ENCODE data around the gene HDAC1. TPM values are rescaled to one million over a fixed set of nuclear protein-coding genes. Genes with fewer than 3 reads are reported as not detected.
"Not testable (repeated sequence)": the region's sequence is repeated elsewhere in the genome, so short reads cannot be mapped to it uniquely, and the experiment has no call there.

HDAC1 gene
- total RNA-seq, 1 donor from 2014 or later = 68.9 TPM

DNA sequence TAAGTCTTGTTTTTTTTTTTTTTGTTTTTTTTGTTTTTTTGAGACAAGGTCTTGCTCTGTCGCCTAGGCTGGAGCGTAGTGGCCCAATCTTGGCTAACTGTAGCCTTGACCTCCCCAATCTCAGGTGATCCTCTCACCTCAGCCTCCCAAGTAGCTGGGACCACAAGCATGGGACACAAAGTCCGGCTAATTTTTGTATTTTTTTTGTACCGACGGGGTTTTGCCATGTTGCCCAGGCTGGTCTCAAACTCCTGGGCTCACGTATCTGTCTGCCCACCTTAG lies 34.7 kb upstream of the HDAC1 start:
- DNase-seq (no peak), ATAC-seq (no peak)
- no peak overlapping the region for H3K4me3 ChIP-seq
- TF ChIP-seq, protein P1, sequence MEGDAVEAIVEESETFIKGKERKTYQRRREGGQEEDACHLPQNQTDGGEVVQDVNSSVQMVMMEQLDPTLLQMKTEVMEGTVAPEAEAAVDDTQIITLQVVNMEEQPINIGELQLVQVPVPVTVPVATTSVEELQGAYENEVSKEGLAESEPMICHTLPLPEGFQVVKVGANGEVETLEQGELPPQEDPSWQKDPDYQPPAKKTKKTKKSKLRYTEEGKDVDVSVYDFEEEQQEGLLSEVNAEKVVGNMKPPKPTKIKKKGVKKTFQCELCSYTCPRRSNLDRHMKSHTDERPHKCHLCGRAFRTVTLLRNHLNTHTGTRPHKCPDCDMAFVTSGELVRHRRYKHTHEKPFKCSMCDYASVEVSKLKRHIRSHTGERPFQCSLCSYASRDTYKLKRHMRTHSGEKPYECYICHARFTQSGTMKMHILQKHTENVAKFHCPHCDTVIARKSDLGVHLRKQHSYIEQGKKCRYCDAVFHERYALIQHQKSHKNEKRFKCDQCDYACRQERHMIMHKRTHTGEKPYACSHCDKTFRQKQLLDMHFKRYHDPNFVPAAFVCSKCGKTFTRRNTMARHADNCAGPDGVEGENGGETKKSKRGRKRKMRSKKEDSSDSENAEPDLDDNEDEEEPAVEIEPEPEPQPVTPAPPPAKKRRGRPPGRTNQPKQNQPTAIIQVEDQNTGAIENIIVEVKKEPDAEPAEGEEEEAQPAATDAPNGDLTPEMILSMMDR (IDR thresholded peaks at IDR 0.05) = no peak
- intact Hi-C loops (cut with DNase I) = no loop called here
- H3K36me3 ChIP-seq = no peaks in the 10 kb centered on the region
- peaks cover 11% of the 10 kb centered on the region for H3K4me1 ChIP-seq
- no peaks in the 10 kb centered on the region for H3K27me3 ChIP-seq (ENCODE audit: low read depth)
- no peaks in the 10 kb centered on the region for H3K9me3 ChIP-seq
- H3K27ac ChIP-seq = no peak overlapping the region

GRCh38 chr1:32263236-32263593 lies 28.7 kb upstream of the HDAC1 start:
- H3K27ac ChIP-seq; H3K36me3 ChIP-seq; H3K4me3 ChIP-seq; ATAC-seq; H3K9me3 ChIP-seq; DNase-seq; H3K4me1 ChIP-seq; intact Hi-C loops (cut with DNase I); H3K27me3 ChIP-seq (ENCODE audit: low read depth): not testable (repeated sequence)

DNA sequence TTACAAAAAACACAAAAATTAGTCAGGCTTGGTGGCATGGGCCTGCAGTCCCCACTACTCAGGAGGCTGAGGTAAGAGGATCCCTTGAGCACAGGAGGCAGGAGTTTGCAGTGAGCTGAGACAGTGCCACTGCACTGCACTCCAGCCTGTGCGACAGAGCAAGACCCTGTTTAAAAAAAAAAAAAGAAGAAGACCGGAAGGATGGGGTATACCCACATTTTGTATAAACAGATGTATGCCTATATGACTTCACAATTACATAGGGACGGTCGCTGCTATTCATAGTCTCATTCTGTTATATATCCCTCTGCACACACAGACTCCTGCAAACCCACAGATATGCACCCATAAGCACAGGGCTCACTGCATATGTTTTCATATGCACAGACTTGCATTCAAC lies 28.1 kb upstream of the HDAC1 start:
- Histone ChIP-seq H3K4me1 (peaks cover 4% of the 10 kb centered on the region), H3K9me3 (no peaks in the 10 kb centered on the region), H3K4me3 (no peak overlapping the region), H3K36me3 (no peaks in the 10 kb centered on the region), H3K27me3 (ENCODE audit: low read depth) (no peaks in the 10 kb centered on the region), H3K27ac (no peak overlapping the region)
- DNase-seq = no peak
- TF ChIP-seq, protein P1 (IDR thresholded peaks at IDR 0.05) = no peak
- intact Hi-C loops (cut with DNase I) = no loop called here
- ATAC-seq = no peak

DNA sequence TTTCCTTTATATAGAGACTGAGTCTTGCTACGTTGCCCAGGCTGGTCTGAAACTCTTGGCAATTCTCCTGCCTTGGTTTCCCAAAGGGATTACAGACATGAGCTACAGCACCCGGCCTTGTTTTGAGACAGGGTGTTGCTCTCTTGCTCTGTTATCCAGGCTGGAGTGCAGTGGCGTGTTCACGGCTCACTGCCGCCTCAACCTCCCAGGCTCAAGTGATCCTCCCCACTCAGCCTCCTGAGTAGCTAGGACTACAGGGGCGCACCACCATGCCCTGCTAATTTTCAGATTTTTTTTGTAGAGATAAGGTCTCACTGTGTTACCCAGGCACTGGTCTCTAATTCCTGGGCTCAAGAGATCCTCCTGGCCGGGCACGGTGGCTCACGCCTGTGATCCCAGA lies 26.0 kb upstream of the HDAC1 start:
- Histone ChIP-seq H3K4me1 (peaks cover 4% of the 10 kb centered on the region), H3K36me3 (no peaks in the 10 kb centered on the region), H3K27me3 (ENCODE audit: low read depth) (no peaks in the 10 kb centered on the region), H3K27ac (no peak overlapping the region), H3K9me3 (no peaks in the 10 kb centered on the region), H3K4me3 (no peak overlapping the region)
- DNase-seq = no peak
- TF ChIP-seq, protein P1 (IDR thresholded peaks at IDR 0.05) = no peak
- intact Hi-C loops (cut with DNase I) = no loop called here
- no peak for ATAC-seq

DNA sequence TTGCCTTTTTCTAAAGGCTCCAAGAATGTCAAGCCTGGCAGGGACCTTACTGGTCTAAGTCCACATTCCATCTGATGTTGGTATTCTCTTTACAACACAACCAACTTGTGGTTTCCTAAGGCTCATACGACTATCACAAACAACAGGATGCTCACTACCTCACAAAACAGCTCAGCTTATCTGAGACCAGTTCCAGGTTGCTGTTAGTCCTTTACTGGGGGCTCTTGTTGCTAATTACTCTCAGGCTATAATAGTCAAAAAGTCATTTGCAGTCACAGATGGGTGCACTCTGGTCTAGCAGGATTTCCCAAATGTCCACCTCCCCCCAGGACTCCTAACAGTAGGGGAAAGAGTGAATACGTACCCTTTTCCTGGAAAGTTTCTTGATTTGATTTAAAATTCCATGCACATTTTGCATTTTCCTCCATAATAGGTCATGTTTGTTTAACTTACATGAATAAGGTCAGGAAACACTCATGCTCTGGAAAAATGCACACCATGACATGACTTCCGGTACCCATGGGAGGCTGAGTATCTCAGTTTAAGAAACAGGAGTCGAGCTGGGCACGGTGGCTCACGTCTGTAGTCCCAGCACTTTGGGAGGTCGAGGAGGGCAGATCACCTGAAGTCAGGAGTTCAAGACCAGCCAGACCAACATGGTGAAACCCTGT lies 24.8 kb upstream of the HDAC1 start:
- intact Hi-C loops (cut with DNase I) = no loop called here
- Histone ChIP-seq H3K4me1 (peaks cover 4% of the 10 kb centered on the region), H3K36me3 (no peaks in the 10 kb centered on the region), H3K27me3 (ENCODE audit: low read depth) (no peaks in the 10 kb centered on the region), H3K4me3 (no peak overlapping the region), H3K9me3 (no peaks in the 10 kb centered on the region), H3K27ac (no peak overlapping the region)
- no peak for DNase-seq
- TF ChIP-seq, protein P1 (IDR thresholded peaks at IDR 0.05) = no peak
- ATAC-seq = no peak

DNA sequence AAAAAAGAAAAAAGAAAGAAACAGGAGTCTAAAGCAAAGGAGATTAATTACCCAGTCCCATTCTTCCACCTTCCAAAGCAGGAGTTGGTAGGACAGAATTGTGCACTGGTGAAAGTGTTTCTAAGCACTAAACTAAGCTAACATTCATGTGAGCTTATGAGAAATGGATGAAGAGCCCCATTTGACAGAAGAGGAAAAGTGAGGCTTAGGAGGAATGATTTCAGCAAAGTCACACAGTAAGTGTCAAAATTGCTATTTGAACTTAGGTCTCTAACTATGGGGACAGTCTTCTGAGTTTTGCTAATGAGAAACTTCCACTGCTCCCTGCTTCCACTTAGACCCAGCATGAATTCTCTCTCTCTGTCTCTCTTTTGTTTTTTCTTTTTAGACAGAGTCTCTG lies 22.1 kb upstream of the HDAC1 start:
- H3K27ac ChIP-seq = no peak overlapping the region
- peaks cover 8% of the 10 kb centered on the region for H3K27me3 ChIP-seq (ENCODE audit: low read depth)
- DNase-seq = no peak
- no peak overlapping the region for H3K4me3 ChIP-seq
- H3K36me3 ChIP-seq = no peaks in the 10 kb centered on the region
- TF ChIP-seq, protein P1 (IDR thresholded peaks at IDR 0.05) = no peak
- ATAC-seq = no peak
- no peaks in the 10 kb centered on the region for H3K9me3 ChIP-seq
- peaks cover 4% of the 10 kb centered on the region for H3K4me1 ChIP-seq
- intact Hi-C loops (cut with DNase I) = no loop called here

Measured in lower lobe of right lung (tissue), 2 donors.